HK-2 (cell line): ENCODE data around the gene WDFY2.
"Not testable (repeated sequence)": the region's sequence is repeated elsewhere in the genome, so short reads cannot be mapped to it uniquely, and the experiment has no call there.

Source experiments
- DNase-seq: peaks from one replicate; pipeline ENCODE4 v3.0.0-alpha.2; 2018; ENCODE audit not compliant: unreplicated experiment

The WDFY2 gene

GRCh38 chr13:51583875-51584730, at the start of gene WDFY2:
Gene WDFY2, plus strand, starts transcription at chr13:51584462. Its CDS starts 226 bp downstream, at chr13:51584688.
- DNase-seq, result peak; percentile 97

- no peak for DNase-seq
Observed at GRCh38 chr13:51538591-51539179, 45.6 kb upstream of the WDFY2 start.

GRCh38 chr13:51539887-51540286, 44.4 kb upstream of the WDFY2 start:
- no peak for DNase-seq

GRCh38 chr13:51541037-51541436, 43.2 kb upstream of the WDFY2 start:
- no peak for DNase-seq

GRCh38 chr13:51541809-51542258, 42.4 kb upstream of the WDFY2 start:
- DNase-seq, result peak; percentile 37

GRCh38 chr13:51542346-51543242, 41.7 kb upstream of the WDFY2 start:
- DNase-seq, result no peak

- not testable (repeated sequence) for DNase-seq
Observed at GRCh38 chr13:51545446-51545845, 38.8 kb upstream of the WDFY2 start.

- no peak for DNase-seq
Observed at GRCh38 chr13:51547425-51548176, 36.7 kb upstream of the WDFY2 start.

- DNase-seq, result no peak
Observed at GRCh38 chr13:51549050-51549449, 35.2 kb upstream of the WDFY2 start.

- DNase-seq, result no peak
Observed at GRCh38 chr13:51549593-51549992, 34.7 kb upstream of the WDFY2 start.

GRCh38 chr13:51550151-51550550, 34.1 kb upstream of the WDFY2 start:
- DNase-seq, result no peak

- no peak for DNase-seq
Observed at GRCh38 chr13:51551416-51551815, 32.8 kb upstream of the WDFY2 start.

GRCh38 chr13:51552027-51552426, 32.2 kb upstream of the WDFY2 start:
- DNase-seq, result no peak

- no peak for DNase-seq
Observed at GRCh38 chr13:51553531-51553930, 30.7 kb upstream of the WDFY2 start.

GRCh38 chr13:51556740-51557139, 27.5 kb upstream of the WDFY2 start:
- DNase-seq, result no peak

GRCh38 chr13:51557438-51557837, 26.8 kb upstream of the WDFY2 start:
- no peak for DNase-seq

GRCh38 chr13:51557875-51558612, 26.2 kb upstream of the WDFY2 start:
- DNase-seq, result no peak

GRCh38 chr13:51559946-51560735, 24.1 kb upstream of the WDFY2 start:
- no peak for DNase-seq

- no peak for DNase-seq
Observed at GRCh38 chr13:51562011-51562671, 22.1 kb upstream of the WDFY2 start.
